ENCODE data around the gene CPVL. TPM values are rescaled to one million over a fixed set of nuclear protein-coding genes. Genes with fewer than 3 reads are reported as not detected.

The CPVL gene
- total RNA-seq, 1 donor from 2014 or later = 22.1 TPM

DNA sequence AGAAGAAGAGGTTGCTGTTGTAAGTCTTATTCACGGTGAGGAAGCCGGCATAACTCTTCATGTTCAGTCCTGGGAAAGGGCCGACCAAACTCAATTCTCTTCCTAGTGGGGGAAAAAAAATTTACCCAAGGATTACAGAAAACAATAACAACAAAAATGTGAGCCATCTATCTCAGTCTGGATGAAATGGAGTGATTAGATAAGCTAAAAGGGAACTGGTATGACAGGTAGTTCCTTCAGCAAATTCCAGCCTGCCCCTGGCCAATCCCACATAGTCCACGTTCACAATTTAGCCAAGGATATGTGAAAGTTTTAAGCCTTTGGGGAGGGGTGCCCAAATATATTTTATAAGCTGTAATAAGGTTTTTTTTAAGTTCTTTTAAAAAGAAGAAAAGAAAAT, 33.6 kb downstream of the CPVL start:
- Mint-ChIP-seq H3K4me3 (ENCODE audit: low read depth) (no peak overlapping the region), H3K27me3 (no peaks in the 10 kb centered on the region), H3K27ac (no peak overlapping the region), H3K36me3 (ENCODE audit: insufficient read depth) (no peaks in the 10 kb centered on the region), H3K4me1 (ENCODE audit: low read depth) (peaks cover 13% of the 10 kb centered on the region), H3K9me3 (ENCODE audit: low read depth) (no peaks in the 10 kb centered on the region)
- TF ChIP-seq CTCF (IDR thresholded peaks at IDR 0.05; ENCODE audit: unreplicated experiment) = no peak
- no peak for DNase-seq (ENCODE audit: low spot score, unreplicated experiment)

DNA sequence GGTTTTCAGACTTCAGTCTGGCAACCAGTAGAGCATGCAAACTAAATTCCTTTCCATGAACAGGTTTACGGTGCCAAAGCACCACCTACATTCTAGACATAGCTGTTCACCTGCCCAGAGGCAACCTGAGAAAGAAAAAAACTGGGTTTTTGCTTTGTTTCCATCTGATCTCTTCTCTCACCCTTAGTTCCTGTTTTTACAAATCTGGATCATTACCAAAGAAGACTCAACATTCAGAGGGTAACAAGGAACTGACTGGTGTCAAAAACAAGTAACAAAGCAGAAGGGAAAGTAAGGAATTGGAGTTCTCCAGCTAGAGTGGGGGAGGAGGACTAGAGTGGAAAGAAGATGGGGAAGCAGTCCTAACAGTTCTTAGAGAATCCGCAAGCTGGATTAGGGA, 36.4 kb downstream of the CPVL start:
- DNase-seq (ENCODE audit: low spot score, unreplicated experiment) = no peak
- Mint-ChIP-seq H3K4me1 (ENCODE audit: low read depth) (peaks cover 4% of the 10 kb centered on the region), H3K9me3 (ENCODE audit: low read depth) (no peaks in the 10 kb centered on the region), H3K27ac (no peak overlapping the region), H3K27me3 (no peaks in the 10 kb centered on the region), H3K36me3 (ENCODE audit: insufficient read depth) (no peaks in the 10 kb centered on the region), H3K4me3 (ENCODE audit: low read depth) (no peak overlapping the region)
- no peak for TF ChIP-seq CTCF (IDR thresholded peaks at IDR 0.05; ENCODE audit: unreplicated experiment)

- TF ChIP-seq CTCF (IDR thresholded peaks at IDR 0.05; ENCODE audit: unreplicated experiment) = no peak
- no peak overlapping the region for H3K27ac Mint-ChIP-seq
- H3K36me3 Mint-ChIP-seq (ENCODE audit: insufficient read depth) = no peaks in the 10 kb centered on the region
- DNase-seq (ENCODE audit: low spot score, unreplicated experiment) = no peak
- no peaks in the 10 kb centered on the region for H3K9me3 Mint-ChIP-seq (ENCODE audit: low read depth)
- H3K4me3 Mint-ChIP-seq (ENCODE audit: low read depth) = no peak overlapping the region
- H3K4me1 Mint-ChIP-seq (ENCODE audit: low read depth) = peaks cover 4% of the 10 kb centered on the region
- no peaks in the 10 kb centered on the region for H3K27me3 Mint-ChIP-seq
Observed at GRCh38 chr7:29109358-29109757, 37.0 kb downstream of the CPVL start.

DNA sequence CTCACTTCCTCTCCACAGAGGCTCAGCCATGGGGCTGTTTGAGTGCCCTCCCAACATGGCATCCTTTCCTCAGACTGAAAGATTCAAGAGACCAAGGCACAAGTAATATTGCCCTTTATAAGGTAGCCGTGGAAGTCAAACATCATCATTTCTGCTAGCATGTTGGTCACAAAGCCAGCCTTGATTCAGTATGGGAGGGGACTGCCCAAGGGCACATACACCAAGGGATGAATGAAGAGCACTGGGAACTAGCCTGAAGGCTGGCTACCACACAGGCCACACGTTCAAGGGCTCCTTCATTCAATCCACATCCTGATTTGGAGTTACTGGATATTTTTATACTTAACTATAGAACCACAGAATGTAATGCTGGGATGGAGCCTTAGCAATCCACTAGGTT, 39.3 kb downstream of the CPVL start:
- H3K4me1 Mint-ChIP-seq (ENCODE audit: low read depth) = peaks cover 1% of the 10 kb centered on the region

GRCh38 chr7:29106669-29106988, 39.7 kb downstream of the CPVL start:
- no peak for DNase-seq (ENCODE audit: low spot score, unreplicated experiment)
- Mint-ChIP-seq H3K36me3 (ENCODE audit: insufficient read depth) (no peaks in the 10 kb centered on the region), H3K4me1 (ENCODE audit: low read depth) (peaks cover 1% of the 10 kb centered on the region), H3K9me3 (ENCODE audit: low read depth) (no peaks in the 10 kb centered on the region), H3K4me3 (ENCODE audit: low read depth) (no peak overlapping the region), H3K27ac (no peak overlapping the region), H3K27me3 (no peaks in the 10 kb centered on the region)
- TF ChIP-seq CTCF (IDR thresholded peaks at IDR 0.05; ENCODE audit: unreplicated experiment) = no peak

More for the DNA sequence above, 39.3 kb downstream of the CPVL start:
- H3K4me3 Mint-ChIP-seq (ENCODE audit: low read depth) = no peak overlapping the region
- no peaks in the 10 kb centered on the region for H3K9me3 Mint-ChIP-seq (ENCODE audit: low read depth)
- H3K27ac Mint-ChIP-seq = no peak overlapping the region
- TF ChIP-seq CTCF (IDR thresholded peaks at IDR 0.05; ENCODE audit: unreplicated experiment) = no peak
- no peak for DNase-seq (ENCODE audit: low spot score, unreplicated experiment)
- H3K36me3 Mint-ChIP-seq (ENCODE audit: insufficient read depth) = no peaks in the 10 kb centered on the region
- H3K27me3 Mint-ChIP-seq = no peaks in the 10 kb centered on the region

Measured in progenitor cell of endocrine pancreas (in vitro differentiated cells).